ENCODE measurements around the gene FIZ1. TPM values are rescaled to one million over a fixed set of nuclear protein-coding genes. Genes with fewer than 3 reads are reported as not detected.
A peak's percentile ranks its signal among the peaks of the same experiment; 100 is the strongest.

FIZ1 gene
- total and polyA plus RNA-seq, 12 donors: 9.3 to 18.8 (median 13.5) TPM

DNA sequence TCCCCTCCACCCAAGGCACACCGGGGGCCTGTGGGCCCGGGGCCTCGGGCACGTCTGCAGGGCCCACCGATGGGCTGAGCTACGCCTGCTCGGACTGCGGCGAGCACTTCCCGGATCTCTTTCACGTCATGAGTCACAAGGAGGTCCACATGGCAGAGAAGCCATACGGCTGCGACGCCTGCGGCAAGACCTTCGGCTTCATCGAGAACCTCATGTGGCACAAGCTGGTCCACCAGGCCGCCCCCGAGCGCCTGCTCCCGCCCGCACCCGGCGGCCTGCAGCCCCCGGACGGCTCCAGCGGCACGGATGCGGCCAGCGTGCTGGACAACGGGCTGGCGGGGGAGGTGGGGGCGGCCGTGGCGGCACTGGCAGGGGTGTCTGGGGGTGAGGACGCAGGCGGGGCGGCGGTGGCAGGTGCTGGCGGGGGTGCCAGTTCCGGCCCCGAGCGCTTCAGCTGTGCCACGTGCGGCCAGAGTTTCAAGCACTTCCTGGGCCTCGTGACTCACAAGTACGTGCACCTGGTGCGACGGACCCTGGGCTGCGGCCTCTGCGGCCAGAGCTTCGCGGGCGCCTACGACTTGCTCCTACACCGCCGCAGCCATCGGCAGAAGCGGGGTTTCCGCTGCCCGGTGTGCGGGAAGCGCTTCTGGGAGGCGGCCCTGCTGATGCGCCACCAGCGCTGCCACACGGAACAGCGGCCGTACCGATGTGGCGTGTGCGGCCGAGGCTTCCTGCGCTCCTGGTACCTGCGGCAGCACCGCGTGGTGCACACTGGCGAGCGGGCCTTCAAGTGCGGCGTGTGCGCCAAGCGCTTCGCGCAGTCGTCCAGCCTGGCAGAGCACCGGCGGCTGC lies 16.5 kb upstream of the FIZ1 start:
- TF ChIP-seq, protein P1, sequence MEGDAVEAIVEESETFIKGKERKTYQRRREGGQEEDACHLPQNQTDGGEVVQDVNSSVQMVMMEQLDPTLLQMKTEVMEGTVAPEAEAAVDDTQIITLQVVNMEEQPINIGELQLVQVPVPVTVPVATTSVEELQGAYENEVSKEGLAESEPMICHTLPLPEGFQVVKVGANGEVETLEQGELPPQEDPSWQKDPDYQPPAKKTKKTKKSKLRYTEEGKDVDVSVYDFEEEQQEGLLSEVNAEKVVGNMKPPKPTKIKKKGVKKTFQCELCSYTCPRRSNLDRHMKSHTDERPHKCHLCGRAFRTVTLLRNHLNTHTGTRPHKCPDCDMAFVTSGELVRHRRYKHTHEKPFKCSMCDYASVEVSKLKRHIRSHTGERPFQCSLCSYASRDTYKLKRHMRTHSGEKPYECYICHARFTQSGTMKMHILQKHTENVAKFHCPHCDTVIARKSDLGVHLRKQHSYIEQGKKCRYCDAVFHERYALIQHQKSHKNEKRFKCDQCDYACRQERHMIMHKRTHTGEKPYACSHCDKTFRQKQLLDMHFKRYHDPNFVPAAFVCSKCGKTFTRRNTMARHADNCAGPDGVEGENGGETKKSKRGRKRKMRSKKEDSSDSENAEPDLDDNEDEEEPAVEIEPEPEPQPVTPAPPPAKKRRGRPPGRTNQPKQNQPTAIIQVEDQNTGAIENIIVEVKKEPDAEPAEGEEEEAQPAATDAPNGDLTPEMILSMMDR (IDR thresholded peaks at IDR 0.05): no peak
- Histone ChIP-seq H3K27me3 (no peaks in the 10 kb centered on the region), H3K4me1 (peaks cover 8 to 45% (median 18%) of the 10 kb centered on the region in 9 donors), H3K4me3 (no peak overlapping the region), H3K36me3 (peaks cover 6 to 52% (median 27%) of the 10 kb centered on the region in 9 donors), H3K9me3 (no peaks in the 10 kb centered on the region), H3K27ac (no peak overlapping the region)
- no peak for DNase-seq
- 97% methylated on average over 73 to 88 of the region's 88 CpGs for WGBS, 2 donors
- intact Hi-C loops (cut with DNase I): no loop called here
- ATAC-seq: no peak

DNA sequence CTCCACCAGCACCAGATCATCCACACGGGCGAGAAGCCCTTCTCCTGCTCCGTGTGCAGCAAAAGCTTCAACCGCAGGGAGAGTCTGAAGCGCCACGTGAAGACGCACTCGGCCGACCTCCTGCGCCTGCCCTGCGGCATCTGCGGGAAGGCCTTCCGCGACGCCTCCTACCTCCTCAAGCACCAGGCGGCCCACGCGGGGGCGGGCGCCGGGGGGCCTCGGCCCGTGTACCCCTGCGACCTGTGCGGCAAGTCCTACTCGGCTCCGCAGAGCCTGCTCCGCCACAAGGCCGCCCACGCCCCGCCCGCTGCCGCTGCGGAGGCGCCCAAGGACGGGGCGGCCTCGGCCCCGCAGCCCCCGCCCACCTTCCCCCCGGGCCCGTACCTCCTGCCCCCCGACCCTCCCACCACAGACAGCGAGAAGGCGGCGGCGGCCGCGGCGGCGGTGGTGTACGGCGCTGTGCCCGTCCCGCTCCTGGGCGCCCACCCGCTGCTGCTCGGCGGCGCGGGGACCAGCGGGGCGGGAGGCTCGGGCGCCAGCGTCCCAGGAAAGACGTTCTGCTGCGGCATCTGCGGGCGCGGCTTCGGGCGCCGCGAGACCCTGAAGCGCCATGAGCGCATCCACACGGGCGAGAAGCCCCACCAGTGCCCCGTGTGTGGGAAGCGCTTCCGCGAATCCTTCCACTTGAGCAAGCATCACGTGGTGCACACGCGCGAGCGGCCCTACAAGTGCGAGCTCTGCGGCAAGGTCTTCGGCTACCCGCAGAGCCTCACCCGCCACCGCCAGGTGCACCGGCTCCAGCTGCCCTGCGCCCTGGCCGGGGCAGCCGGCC lies 15.6 kb upstream of the FIZ1 start:
- ATAC-seq (no peak), DNase-seq (no peak)
- WGBS, 2 donors: 97% methylated on average over 65 to 98 of the region's 98 CpGs
- no peaks in the 10 kb centered on the region for H3K27me3 ChIP-seq
- intact Hi-C loops (cut with DNase I): no loop called here
- TF ChIP-seq, protein P1 (IDR thresholded peaks at IDR 0.05): no peak
- H3K4me3 ChIP-seq: no peak overlapping the region
- H3K27ac ChIP-seq: no peak overlapping the region
- H3K9me3 ChIP-seq: peaks cover 0 to 1% (median 0%) of the 10 kb centered on the region in 11 donors
- H3K4me1 ChIP-seq: peaks cover 8 to 44% (median 21%) of the 10 kb centered on the region in 9 donors
- peaks cover 6 to 59% (median 27%) of the 10 kb centered on the region in 9 donors for H3K36me3 ChIP-seq

DNA sequence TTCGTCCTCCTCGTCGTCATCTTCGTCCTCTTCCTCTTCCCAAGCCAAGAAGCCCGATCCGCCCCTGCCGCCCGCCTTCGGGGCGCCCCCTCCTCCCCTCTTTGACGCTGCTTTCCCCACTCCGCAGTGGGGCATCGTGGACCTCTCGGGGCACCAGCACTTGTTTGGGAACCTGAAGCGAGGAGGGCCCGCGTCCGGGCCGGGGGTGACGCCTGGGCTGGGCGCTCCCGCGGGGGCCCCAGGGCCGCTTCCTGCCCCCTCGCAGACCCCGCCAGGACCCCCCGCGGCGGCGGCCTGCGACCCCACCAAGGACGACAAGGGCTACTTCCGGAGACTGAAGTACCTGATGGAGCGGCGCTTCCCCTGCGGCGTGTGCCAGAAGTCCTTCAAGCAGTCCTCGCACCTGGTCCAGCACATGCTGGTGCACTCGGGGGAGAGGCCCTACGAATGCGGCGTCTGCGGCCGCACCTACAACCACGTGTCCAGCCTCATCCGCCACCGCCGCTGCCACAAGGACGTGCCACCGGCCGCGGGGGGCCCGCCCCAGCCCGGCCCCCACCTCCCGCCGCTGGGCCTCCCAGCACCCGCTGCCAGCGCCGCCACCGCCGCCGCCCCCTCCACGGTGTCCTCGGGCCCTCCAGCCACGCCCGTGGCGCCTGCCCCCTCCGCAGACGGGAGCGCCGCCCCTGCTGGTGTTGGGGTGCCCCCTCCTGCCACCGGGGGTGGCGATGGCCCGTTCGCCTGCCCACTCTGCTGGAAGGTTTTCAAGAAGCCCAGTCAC lies 14.8 kb upstream of the FIZ1 start:
- no peaks in the 10 kb centered on the region for H3K27me3 ChIP-seq
- no peak for ATAC-seq
- H3K4me1 ChIP-seq: peaks cover 8 to 38% (median 21%) of the 10 kb centered on the region in 9 donors
- 96% methylated on average over 56 to 75 of the region's 75 CpGs for WGBS, 2 donors
- intact Hi-C loops (cut with DNase I): no loop called here
- TF ChIP-seq, protein P1 (IDR thresholded peaks at IDR 0.05): no peak
- H3K4me3 ChIP-seq: no peak overlapping the region
- H3K27ac ChIP-seq: no peak overlapping the region
- H3K9me3 ChIP-seq: peaks cover 0 to 4% (median 0%) of the 10 kb centered on the region in 11 donors
- peaks cover 6 to 68% (median 33%) of the 10 kb centered on the region in 9 donors for H3K36me3 ChIP-seq
- no peak for DNase-seq

DNA sequence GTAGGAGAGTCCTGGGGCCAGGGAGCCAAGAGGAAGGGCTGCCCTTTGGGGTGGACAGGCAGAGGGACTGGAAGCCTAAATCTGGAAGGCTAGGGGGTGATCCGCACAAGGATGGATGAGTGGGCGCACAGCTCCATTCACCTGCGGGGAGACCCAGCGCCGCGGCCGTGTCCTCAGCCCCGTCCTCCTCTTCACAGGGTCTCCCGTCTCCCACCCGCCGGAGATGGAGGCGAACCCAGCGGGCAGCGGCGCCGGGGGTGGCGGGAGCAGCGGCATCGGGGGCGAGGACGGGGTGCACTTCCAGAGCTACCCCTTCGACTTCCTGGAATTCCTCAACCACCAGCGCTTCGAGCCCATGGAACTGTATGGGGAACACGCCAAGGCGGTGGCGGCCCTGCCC lies 14.1 kb upstream of the FIZ1 start:
- H3K36me3 ChIP-seq: peaks cover 6 to 75% (median 34%) of the 10 kb centered on the region in 9 donors
- intact Hi-C loops (cut with DNase I): no loop called here
- DNase-seq (no peak), ATAC-seq (no peak)
- no peaks in the 10 kb centered on the region for H3K27me3 ChIP-seq
- H3K27ac ChIP-seq: peak overlapping the region in 1 of 10 donors; percentile 33
- H3K4me1 ChIP-seq: peaks cover 8 to 31% (median 21%) of the 10 kb centered on the region in 9 donors
- H3K9me3 ChIP-seq: peaks cover 0 to 4% (median 0%) of the 10 kb centered on the region in 11 donors
- H3K4me3 ChIP-seq: no peak overlapping the region
- WGBS, 2 donors: 93 to 94% methylated on average over 21 to 27 of the region's 27 CpGs
- TF ChIP-seq, protein P1 (IDR thresholded peaks at IDR 0.05): no peak
